Mucosa of descending colon (tissue), 3 donors: Measurements from ENCODE around the gene LHPP. TPM values are rescaled to one million over a fixed set of nuclear protein-coding genes. Genes with fewer than 3 reads are reported as not detected.

Source experiments
- ATAC-seq: fragments of 200-7000 bp; cut with Tn5 transposase; one replicate; pipeline ENCODE4 v1.9.1; 2020; ENCODE audit warnings: mild to moderate bottlenecking, moderate library complexity
- DNase-seq, 3 donors: peaks; one replicate each; pipeline ENCODE4 v3.0.0-alpha.2; 2020
- H3K36me3 ChIP-seq: fragments of 200-600 bp; one replicate; pipeline ENCODE4 v1.8.0; 2021; ENCODE audit warnings: low read depth, mild to moderate bottlenecking
- H3K4me1 ChIP-seq: fragments of 200-600 bp; one replicate; pipeline ENCODE4 v1.8.0; 2021; ENCODE audit warnings: low read depth, mild to moderate bottlenecking
- H3K4me3 ChIP-seq: fragments of 200-600 bp; one replicate; pipeline ENCODE4 v1.8.0; 2021; ENCODE audit warnings: mild to moderate bottlenecking
- H3K9me3 ChIP-seq: fragments of 200-600 bp; one replicate; pipeline ENCODE4 v1.8.0; 2021; ENCODE audit warnings: mild to moderate bottlenecking
- intact Hi-C, 2 donors: fragments of 100-400 bp; cut with DNase I in 1 of 2; cut with micrococcal nuclease in 1 of 2; formaldehyde crosslinking; loops; one replicate each; pipeline versions ENCODE4 v1.11.0 to v1.11.1; 2022; cut with DNase I, micrococcal nuclease
- total RNA-seq, 3 donors: library from RNA; stranded (reverse); fragmentation: NEBNext Ultra II Directional in 2 of 3; extraction: Animal tissue kit (Norgen Biotek cat#: 25700) in 2 of 3; gene quantifications; one replicate each; pipeline versions ENCODE4 v1.2.1 to v1.2.4, GENCODE V29; 2021 to 2023
- TF ChIP-seq, protein P1 (sequence below): fragments of 200-600 bp; IDR thresholded peaks from one replicate; pipeline ENCODE4 v1.8.0; 2022; ENCODE audit warnings: antibody characterized with exemption, mild to moderate bottlenecking
- donor health status: DM: no; HTN: no; CAD: no; lungs with moderate emphysema.
- donor health status: DM: no; HTN: no; CAD: no.
- donor health status: DM: no; HTN: yes; CAD: no.

The LHPP gene
- total RNA-seq, 3 donors from 2014 or later = 19.7 to 46.7 (median 26.5) TPM

DNA sequence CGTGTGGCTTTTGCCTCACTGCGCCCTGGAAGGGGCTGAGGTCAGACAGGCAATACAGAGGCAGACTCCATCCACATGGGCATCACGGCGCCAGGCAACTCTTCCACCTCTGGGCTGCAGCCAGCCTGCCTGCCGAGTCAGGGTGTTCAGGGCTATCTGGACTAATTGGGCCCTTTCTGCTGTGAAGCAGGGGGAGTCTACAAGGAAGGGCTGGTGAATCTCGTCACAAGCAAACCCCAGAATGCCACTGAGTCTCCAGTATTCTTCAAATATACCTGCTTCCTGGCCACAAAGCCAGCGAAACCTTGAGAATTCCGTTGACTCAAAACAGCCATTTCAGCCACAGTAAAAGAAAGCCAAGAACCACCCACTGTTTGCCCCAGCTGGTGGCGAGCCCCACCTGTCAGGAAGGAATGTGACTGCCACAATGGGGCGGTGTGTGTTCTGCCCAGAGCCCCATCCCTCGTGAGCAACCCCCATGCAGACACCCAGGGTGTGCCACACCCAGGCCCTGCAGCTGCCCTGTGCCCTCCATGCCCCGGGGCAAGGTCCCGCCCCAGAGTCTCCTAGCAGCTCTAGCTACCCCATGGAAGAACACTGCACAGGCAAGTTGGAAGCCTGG lies 165.2 kb downstream of the LHPP start:
- H3K36me3 ChIP-seq = no peaks in the 10 kb centered on the region
- TF ChIP-seq, protein P1, sequence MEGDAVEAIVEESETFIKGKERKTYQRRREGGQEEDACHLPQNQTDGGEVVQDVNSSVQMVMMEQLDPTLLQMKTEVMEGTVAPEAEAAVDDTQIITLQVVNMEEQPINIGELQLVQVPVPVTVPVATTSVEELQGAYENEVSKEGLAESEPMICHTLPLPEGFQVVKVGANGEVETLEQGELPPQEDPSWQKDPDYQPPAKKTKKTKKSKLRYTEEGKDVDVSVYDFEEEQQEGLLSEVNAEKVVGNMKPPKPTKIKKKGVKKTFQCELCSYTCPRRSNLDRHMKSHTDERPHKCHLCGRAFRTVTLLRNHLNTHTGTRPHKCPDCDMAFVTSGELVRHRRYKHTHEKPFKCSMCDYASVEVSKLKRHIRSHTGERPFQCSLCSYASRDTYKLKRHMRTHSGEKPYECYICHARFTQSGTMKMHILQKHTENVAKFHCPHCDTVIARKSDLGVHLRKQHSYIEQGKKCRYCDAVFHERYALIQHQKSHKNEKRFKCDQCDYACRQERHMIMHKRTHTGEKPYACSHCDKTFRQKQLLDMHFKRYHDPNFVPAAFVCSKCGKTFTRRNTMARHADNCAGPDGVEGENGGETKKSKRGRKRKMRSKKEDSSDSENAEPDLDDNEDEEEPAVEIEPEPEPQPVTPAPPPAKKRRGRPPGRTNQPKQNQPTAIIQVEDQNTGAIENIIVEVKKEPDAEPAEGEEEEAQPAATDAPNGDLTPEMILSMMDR = no peak
- H3K4me3 ChIP-seq = no peak overlapping the region
- intact Hi-C loops = no loop called here
- peaks cover 24% of the 10 kb centered on the region for H3K4me1 ChIP-seq
- no peaks in the 10 kb centered on the region for H3K9me3 ChIP-seq
- ATAC-seq (peak; percentile 90), DNase-seq (peak; percentile 72 to 89 (median 85))

DNA sequence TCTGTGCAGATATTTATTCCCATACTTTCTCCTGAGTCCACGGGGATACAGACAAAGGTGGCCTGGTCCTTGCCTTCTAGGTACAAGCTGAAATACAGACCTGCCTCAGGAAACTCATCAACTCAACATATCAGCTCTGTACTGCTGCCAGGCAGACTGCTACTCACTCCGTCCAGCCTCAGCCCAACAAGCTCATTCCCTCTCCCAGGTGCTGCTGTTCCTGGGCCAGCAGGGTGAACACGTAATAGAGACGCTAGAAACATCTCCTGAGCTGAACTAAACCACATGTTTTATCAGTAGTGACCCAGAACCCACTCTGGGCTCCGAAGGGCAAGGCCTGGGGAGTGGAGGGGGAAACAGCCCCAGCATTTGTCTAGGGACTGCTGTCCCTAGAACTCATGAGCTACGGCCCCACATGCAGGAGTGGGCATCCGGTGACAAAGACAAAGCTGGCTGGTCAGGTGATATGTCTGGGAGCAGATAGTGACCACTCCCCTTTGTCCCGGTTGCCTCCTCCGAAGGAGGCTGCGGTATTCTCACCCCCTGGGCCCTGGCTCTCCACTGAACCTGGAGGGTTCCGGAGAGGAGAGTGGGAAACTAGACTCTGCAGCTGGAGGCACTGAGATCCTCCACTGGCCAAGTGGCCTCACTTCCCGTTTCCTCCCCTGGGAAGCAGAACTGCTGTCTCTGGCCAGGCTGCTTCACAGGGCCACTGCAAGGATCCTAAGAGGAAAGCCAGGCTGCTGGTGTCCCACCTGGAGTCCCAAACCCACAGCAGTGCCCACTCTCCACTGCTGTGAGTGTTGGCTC lies 166.4 kb downstream of the LHPP start:
- ATAC-seq (no peak), DNase-seq (no peak)
- H3K36me3 ChIP-seq = no peaks in the 10 kb centered on the region

DNA sequence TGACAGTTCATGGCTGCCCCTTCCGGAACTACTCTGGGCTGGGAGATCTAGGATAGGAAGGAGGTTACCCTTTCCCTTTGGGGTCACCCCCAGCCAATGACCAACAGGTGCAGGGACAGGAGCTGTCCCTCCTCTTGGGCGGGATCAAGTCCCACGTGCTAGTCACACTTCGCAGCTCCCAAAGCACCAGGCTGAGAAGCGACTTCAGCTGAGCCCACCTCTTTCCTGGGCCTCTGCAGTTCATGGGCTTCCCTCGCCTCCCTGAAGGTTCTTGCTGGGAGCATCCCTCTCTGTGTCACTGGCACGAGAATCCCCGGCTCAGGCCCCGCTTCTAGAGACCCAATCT lies 167.0 kb downstream of the LHPP start:
- H3K36me3 ChIP-seq = no peaks in the 10 kb centered on the region
- no peak for ATAC-seq
- H3K4me3 ChIP-seq = no peak overlapping the region
- no peak for DNase-seq
- intact Hi-C loops = no loop called here
- H3K4me1 ChIP-seq = peaks cover 24% of the 10 kb centered on the region
- TF ChIP-seq, protein P1 = no peak
- no peaks in the 10 kb centered on the region for H3K9me3 ChIP-seq

More for the DNA sequence above, 166.4 kb downstream of the LHPP start:
- Histone ChIP-seq H3K4me1 (peaks cover 24% of the 10 kb centered on the region), H3K9me3 (no peaks in the 10 kb centered on the region), H3K4me3 (no peak overlapping the region)
- TF ChIP-seq, protein P1 = no peak
- intact Hi-C loops = no loop called here

DNA sequence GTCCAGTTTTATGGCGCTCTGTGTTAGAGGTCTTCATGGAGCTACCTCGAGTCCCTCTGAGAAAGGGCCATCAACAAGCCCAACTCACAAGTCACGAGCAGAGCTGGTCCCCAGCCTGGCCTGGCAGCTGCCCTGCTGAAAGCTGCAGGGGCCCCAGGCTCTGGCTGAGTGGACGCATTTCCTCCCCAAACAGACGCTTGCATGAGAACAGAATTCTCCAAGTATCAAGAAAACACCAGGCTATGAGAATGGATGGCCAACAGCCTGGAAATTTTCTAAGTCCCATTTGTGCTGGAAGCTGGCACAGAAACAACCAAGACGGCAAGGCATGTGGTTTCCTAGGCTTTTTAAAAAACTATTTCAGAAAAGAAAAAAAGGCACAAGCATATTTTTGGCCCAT lies 167.8 kb downstream of the LHPP start:
- no peak for DNase-seq
- Histone ChIP-seq H3K4me3 (no peak overlapping the region), H3K4me1 (peaks cover 24% of the 10 kb centered on the region), H3K36me3 (no peaks in the 10 kb centered on the region), H3K9me3 (no peaks in the 10 kb centered on the region)
- intact Hi-C loops = no loop called here
- TF ChIP-seq, protein P1 = no peak
- ATAC-seq = no peak

DNA sequence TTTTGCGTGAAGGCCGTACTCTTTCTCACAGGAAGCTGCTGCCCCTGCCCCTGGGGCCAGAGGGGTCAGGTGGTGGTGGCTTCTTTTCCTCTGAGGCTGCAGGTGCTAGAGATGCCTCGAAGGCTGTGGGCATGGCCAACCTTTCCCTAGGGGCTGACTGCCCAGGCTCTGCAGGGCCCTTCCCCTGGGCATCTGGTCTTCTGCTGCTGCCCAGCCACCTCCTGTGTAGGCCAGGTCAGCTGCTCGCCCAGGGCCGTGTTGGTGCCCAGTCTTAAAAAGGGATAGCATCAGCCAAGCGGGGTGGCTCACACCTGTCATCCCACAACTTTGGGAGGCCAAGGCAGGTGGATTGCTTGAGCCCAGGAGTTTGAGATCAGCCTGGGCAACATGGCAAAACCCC lies 168.2 kb downstream of the LHPP start:
- Histone ChIP-seq H3K9me3 (no peaks in the 10 kb centered on the region), H3K36me3 (no peaks in the 10 kb centered on the region), H3K4me3 (no peak overlapping the region), H3K4me1 (peaks cover 24% of the 10 kb centered on the region)
- intact Hi-C loops = no loop called here
- ATAC-seq (no peak), DNase-seq (no peak)
- TF ChIP-seq, protein P1 = no peak
